Measurements from ENCODE around the gene TBC1D17. TPM values are rescaled to one million over a fixed set of nuclear protein-coding genes. Genes with fewer than 3 reads are reported as not detected.

Gene TBC1D17
- total RNA-seq, 3 donors from 2014 or later, result 21.0 to 31.8 (median 30.4) TPM

- H3K36me3 ChIP-seq, result no peaks in the 10 kb centered on the region
- peaks cover 0 to 9% of the 10 kb centered on the region in 2 donors for H3K4me1 ChIP-seq
- no peak overlapping the region for H3K4me3 ChIP-seq
- H3K9me3 ChIP-seq, result no peaks in the 10 kb centered on the region
- DNase-seq (ENCODE audit: low spot score in 2 of 2), result no peak
- no peaks in the 10 kb centered on the region for H3K27me3 ChIP-seq
- H3K27ac ChIP-seq, result peak overlapping the region in 1 of 2 donors; percentile 8
- intact Hi-C loops (cut with DNase I; ENCODE audit: low total_unique reads), result no loop called here
- TF ChIP-seq CTCF (IDR thresholded peaks at IDR 0.05) (no peak), POLR2A (IDR thresholded peaks at IDR 0.05) (no peak), POLR2AphosphoS5 (IDR thresholded peaks at IDR 0.05) (no peak)
Measured at GRCh38 chr19:49864890-49865289, 12.6 kb upstream of the TBC1D17 start.

- Histone ChIP-seq H3K36me3 (no peaks in the 10 kb centered on the region), H3K4me3 (peak within 1 kb of the TSS; percentile 72 to 87 (median 86)), H3K27me3 (no peaks in the 10 kb centered on the region), H3K4me1 (peaks cover 0 to 9% of the 10 kb centered on the region in 2 donors), H3K27ac (peak within 1 kb of the TSS; percentile 94), H3K9me3 (no peaks in the 10 kb centered on the region)
- TF ChIP-seq POLR2A (IDR thresholded peaks at IDR 0.05), result peak; percentile 49
- peak; percentile 91 to 96 (median 94) for TF ChIP-seq POLR2AphosphoS5 (IDR thresholded peaks at IDR 0.05)
- TF ChIP-seq CTCF (IDR thresholded peaks at IDR 0.05), result peak in 1 of 3 donors; percentile 12
- peak; percentile 81 to 90 for DNase-seq (ENCODE audit: low spot score in 2 of 2)
- intact Hi-C loops (cut with DNase I; ENCODE audit: low total_unique reads), result no loop called here
Measured at GRCh38 chr19:49866933-49867782, 10.3 kb upstream of the TBC1D17 start, which contains the start of gene PNKP. PNKP (minus strand) TSS chr19:49867576; CDS start chr19:49867204, 372 bp downstream.

GRCh38 chr19:49869009-49869483 lies 8.5 kb upstream of the TBC1D17 start:
- Histone ChIP-seq H3K4me3 (peak overlapping the region; percentile 51 to 66 (median 64)), H3K36me3 (no peaks in the 10 kb centered on the region), H3K27ac (peak overlapping the region; percentile 94), H3K9me3 (no peaks in the 10 kb centered on the region), H3K27me3 (no peaks in the 10 kb centered on the region), H3K4me1 (peaks cover 0 to 9% of the 10 kb centered on the region in 2 donors)
- intact Hi-C loops (cut with DNase I; ENCODE audit: low total_unique reads), result no loop called here
- TF ChIP-seq POLR2AphosphoS5 (IDR thresholded peaks at IDR 0.05), result no peak
- TF ChIP-seq POLR2A (IDR thresholded peaks at IDR 0.05), result no peak
- no peak for TF ChIP-seq CTCF (IDR thresholded peaks at IDR 0.05)
- DNase-seq (ENCODE audit: low spot score in 2 of 2), result no peak

DNA sequence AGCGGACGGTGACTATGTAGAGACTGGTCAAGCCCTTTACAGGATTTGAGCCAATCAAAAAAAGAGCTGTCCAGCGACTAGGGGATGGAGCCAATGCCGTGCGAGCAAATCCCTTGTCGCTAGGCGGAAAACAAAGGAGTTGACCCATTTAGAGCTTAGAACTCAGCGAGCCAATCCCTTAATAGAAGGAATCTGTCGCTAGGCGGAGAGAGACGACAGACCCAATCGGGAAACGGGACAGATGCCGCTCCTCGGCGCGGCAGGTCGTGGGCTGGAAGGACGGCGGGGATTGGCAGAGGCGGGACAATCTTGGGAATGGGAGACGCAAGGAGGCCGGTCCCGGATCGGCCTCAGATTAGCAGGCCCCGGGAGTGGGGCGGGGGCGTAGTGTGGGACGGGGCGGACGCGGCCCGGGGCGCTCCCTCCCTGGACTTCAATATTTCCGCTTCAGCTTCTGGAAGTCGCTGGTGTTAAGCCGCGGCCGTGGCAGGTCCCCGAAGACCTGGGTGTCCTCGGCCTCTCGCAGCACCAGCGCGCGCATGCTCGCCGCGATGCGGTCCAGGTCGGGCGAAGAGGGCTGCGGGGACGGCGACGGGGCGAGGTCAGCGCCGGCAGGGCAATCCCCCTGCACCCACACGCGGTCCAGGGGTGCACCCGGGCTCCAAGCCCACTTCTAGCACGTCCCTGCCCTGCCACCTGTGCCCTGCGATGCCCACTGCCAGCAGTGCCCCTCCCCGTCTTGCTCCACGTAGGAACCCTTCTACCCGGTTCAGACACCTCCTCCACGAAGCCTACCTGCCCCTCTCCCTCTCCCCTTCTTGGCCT lies 7.8 kb upstream of the TBC1D17 start:
- H3K9me3 ChIP-seq, result no peaks in the 10 kb centered on the region
- H3K4me3 ChIP-seq, result peak overlapping the region; percentile 51 to 75 (median 66)
- H3K27me3 ChIP-seq, result no peaks in the 10 kb centered on the region
- peak; percentile 97 to 98 for DNase-seq (ENCODE audit: low spot score in 2 of 2)
- H3K27ac ChIP-seq, result peak overlapping the region; percentile 92 to 94
- peak; percentile 82 for TF ChIP-seq POLR2A (IDR thresholded peaks at IDR 0.05)
- peak; percentile 20 to 64 (median 40) for TF ChIP-seq CTCF (IDR thresholded peaks at IDR 0.05)
- peak; percentile 74 to 78 (median 75) for TF ChIP-seq POLR2AphosphoS5 (IDR thresholded peaks at IDR 0.05)
- H3K4me1 ChIP-seq, result peaks cover 0 to 9% of the 10 kb centered on the region in 2 donors
- intact Hi-C loops (cut with DNase I; ENCODE audit: low total_unique reads), result no loop called here
- no peaks in the 10 kb centered on the region for H3K36me3 ChIP-seq

All from breast epithelium (tissue), 4 donors.